Upper lobe of right lung (tissue), 1 donor: ENCODE results near the gene KRT6C. TPM values are rescaled to one million over a fixed set of nuclear protein-coding genes. Genes with fewer than 3 reads are reported as not detected.

Experiments
- ATAC-seq: fragments of 200-7000 bp; cut with Tn5 transposase; one replicate; pipeline ENCODE4 v1.9.1; 2020; ENCODE audit warnings: mild to moderate bottlenecking, moderate library complexity
- DNase-seq: peaks from one replicate; pipeline ENCODE4 v3.0.0-alpha.2; 2020
- H3K27ac ChIP-seq: fragments of 200-600 bp; one replicate; pipeline ENCODE4 v1.8.0; 2022
- H3K27me3 ChIP-seq: fragments of 200-600 bp; one replicate; pipeline ENCODE4 v1.8.0; 2022; ENCODE audit warnings: mild to moderate bottlenecking
- H3K36me3 ChIP-seq: fragments of 200-600 bp; one replicate; pipeline ENCODE4 v1.8.0; 2022
- H3K4me1 ChIP-seq: fragments of 200-600 bp; one replicate; pipeline ENCODE4 v1.8.0; 2022
- H3K4me3 ChIP-seq: fragments of 200-600 bp; one replicate; pipeline ENCODE4 v1.8.0; 2022; ENCODE audit warnings: mild to moderate bottlenecking
- H3K9me3 ChIP-seq: fragments of 200-600 bp; one replicate; pipeline ENCODE4 v1.8.0; 2022
- intact Hi-C: fragments of 100-400 bp; cut with DNase I; formaldehyde crosslinking; loops from one replicate; pipeline ENCODE4 v1.11.0; 2022
- total RNA-seq: library from RNA; stranded (reverse); fragmentation: NEBNext Ultra II Directional; extraction: Animal tissue kit (Norgen Biotek cat#: 25700); gene quantifications from one replicate; pipeline ENCODE4 v1.2.1, GENCODE V29; 2021
- TF ChIP-seq, protein P1 (sequence below): fragments of 200-600 bp; IDR thresholded peaks from one replicate; pipeline ENCODE4 v1.8.0; 2022; ENCODE audit warnings: antibody characterized with exemption
- donor health status: DM: no; HTN: yes; CAD: no; lungs with severe emphysema.

The KRT6C gene
- total RNA-seq, 1 donor from 2014 or later, result not detected

DNA sequence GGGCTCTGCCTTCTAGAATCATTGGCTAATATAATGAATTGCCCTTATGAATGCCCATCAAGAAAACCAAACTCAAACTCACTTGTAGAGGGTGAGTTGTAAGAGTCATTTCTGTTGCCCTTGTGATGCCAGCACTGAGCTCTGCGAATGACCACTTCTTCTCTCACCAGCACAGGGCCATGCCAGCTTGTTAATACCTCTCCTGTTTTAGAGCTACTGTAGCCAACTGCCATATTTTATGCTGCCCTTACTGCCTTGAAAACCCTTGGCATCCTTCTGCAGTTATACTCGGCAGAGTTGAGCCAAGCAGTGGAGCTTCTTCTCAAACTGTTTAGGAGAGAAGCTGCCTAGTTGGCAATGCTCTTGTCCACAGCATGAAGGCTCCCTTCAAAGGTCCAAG is 47.6 kb downstream of the KRT6C start:
- TF ChIP-seq, protein P1, sequence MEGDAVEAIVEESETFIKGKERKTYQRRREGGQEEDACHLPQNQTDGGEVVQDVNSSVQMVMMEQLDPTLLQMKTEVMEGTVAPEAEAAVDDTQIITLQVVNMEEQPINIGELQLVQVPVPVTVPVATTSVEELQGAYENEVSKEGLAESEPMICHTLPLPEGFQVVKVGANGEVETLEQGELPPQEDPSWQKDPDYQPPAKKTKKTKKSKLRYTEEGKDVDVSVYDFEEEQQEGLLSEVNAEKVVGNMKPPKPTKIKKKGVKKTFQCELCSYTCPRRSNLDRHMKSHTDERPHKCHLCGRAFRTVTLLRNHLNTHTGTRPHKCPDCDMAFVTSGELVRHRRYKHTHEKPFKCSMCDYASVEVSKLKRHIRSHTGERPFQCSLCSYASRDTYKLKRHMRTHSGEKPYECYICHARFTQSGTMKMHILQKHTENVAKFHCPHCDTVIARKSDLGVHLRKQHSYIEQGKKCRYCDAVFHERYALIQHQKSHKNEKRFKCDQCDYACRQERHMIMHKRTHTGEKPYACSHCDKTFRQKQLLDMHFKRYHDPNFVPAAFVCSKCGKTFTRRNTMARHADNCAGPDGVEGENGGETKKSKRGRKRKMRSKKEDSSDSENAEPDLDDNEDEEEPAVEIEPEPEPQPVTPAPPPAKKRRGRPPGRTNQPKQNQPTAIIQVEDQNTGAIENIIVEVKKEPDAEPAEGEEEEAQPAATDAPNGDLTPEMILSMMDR, result no peak
- ATAC-seq (no peak), DNase-seq (no peak)
- Histone ChIP-seq H3K4me3 (no peak overlapping the region), H3K27ac (no peak overlapping the region), H3K36me3 (no peaks in the 10 kb centered on the region), H3K27me3 (no peaks in the 10 kb centered on the region), H3K9me3 (no peaks in the 10 kb centered on the region), H3K4me1 (no peaks in the 10 kb centered on the region)
- intact Hi-C loops, result no loop called here

DNA sequence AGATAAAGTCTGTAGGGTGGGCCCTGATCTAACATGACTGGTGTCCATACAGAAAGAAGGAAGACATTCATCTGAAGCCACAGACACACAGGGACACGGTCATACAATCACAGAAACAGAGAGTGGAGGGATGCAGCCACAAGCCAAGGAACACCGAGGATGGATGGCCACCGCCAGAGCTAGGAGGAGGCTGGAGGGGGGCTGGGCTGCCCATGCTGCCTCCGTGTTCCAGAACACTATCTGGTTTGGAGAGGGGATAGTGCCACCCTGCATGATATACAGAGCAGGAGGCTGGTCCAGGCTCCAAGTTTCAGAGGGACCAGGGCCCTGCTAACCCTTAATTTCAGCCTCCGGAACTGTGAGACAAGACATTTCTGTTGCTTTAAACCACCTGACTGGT is 48.1 kb downstream of the KRT6C start:
- Histone ChIP-seq H3K27me3 (no peaks in the 10 kb centered on the region), H3K4me1 (no peaks in the 10 kb centered on the region), H3K4me3 (no peak overlapping the region), H3K36me3 (no peaks in the 10 kb centered on the region), H3K27ac (no peak overlapping the region), H3K9me3 (no peaks in the 10 kb centered on the region)
- ATAC-seq (no peak), DNase-seq (no peak)
- TF ChIP-seq, protein P1, result no peak
- intact Hi-C loops, result no loop called here

DNA sequence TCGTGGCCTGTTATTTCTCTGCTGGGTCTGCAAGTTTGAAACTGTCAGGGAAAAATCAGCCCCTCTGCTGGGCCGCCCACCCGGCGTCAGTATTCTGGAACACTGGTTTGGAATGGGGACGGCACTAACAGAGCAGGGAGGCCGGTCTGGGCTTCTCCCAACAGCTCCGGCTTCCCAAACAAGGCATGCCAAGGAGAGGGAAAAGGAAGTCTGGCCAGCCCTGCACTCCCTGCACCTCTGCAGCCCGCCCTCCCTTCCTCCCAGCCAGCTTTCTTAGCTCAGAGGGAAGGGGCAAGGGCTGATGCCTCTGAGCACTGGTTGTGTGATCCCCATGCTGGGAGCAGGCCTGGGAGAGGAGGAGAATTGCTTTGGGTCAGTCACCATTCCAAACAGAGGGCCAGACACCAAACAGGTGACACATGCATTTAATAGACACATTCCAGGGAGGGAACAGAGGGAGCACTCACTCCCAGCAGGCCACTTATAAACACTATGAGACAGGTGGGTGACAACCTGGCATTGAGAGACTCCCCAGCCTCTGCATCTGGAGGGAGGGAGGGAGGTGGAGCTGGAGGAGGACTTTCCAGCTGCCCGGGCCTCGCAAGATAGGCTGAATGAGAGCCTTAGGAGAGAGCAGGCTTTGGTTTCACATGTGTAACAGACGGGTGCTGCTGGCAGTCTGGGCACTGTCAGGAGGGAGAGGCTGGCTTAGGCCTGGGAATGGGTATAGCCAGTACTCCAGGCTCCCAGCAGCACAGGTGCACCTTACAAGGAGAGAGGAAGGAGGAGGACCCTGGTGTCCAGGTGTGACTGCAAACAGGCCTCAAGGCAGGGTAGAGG is 49.7 kb downstream of the KRT6C start:
- Histone ChIP-seq H3K36me3 (no peaks in the 10 kb centered on the region), H3K27me3 (no peaks in the 10 kb centered on the region), H3K4me3 (no peak overlapping the region), H3K9me3 (no peaks in the 10 kb centered on the region), H3K4me1 (no peaks in the 10 kb centered on the region), H3K27ac (peak overlapping the region; percentile 20)
- intact Hi-C loops, result no loop called here
- no peak for DNase-seq
- peak; percentile 16 for ATAC-seq
- TF ChIP-seq, protein P1, result no peak

DNA sequence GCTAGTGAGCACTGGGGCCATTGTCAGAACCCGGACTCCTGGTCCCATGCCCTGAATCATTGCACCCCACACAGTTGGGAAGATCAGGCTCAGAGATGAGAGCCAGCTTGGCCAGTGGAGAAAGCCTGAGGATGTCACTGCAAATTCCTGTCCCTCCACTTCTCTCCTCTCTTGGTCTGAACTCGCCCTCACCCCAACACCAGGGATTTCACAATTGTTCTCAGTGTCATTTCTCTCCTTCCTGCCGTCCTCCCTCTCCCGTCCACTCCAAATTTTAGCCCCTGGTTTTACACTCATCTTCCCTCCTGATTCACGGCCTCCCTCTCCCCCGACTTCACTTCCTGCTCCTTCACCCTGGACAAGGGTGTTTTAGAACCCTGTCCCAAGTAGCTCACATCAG is 50.6 kb downstream of the KRT6C start:
- no peak for DNase-seq
- TF ChIP-seq, protein P1, result no peak
- peak overlapping the region; percentile 20 for H3K27ac ChIP-seq
- no peaks in the 10 kb centered on the region for H3K27me3 ChIP-seq
- intact Hi-C loops, result no loop called here
- H3K4me1 ChIP-seq, result no peaks in the 10 kb centered on the region
- no peaks in the 10 kb centered on the region for H3K36me3 ChIP-seq
- ATAC-seq, result no peak
- no peak overlapping the region for H3K4me3 ChIP-seq
- no peaks in the 10 kb centered on the region for H3K9me3 ChIP-seq

DNA sequence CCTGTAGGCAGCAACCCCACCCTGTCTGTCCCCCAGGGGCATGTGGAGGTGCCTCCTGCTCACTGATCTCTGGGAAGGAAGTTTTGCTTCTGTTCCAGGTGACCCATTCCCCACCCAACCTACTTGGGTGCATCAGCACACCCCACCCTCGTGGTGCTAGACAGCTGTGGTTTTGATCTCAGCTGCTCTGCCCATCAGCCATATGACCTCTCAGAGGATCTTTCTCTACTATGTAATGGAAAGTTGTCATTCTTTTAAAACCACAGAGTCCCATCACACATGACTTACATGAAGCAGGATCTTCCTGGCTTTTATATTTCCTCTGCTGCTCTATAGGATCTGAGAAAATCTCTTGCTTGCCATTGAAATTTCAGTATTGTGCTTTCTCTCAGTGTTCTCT is 53.9 kb downstream of the KRT6C start:
- Histone ChIP-seq H3K27me3 (no peaks in the 10 kb centered on the region), H3K4me3 (no peak overlapping the region), H3K4me1 (peaks cover 7% of the 10 kb centered on the region), H3K36me3 (no peaks in the 10 kb centered on the region), H3K27ac (no peak overlapping the region), H3K9me3 (no peaks in the 10 kb centered on the region)
- ATAC-seq (no peak), DNase-seq (no peak)
- intact Hi-C loops, result no loop called here
- TF ChIP-seq, protein P1, result no peak
